GM19328 (cell line): ENCODE data around the gene SLC47A2.
"Not testable (repeated sequence)": the region's sequence is repeated elsewhere in the genome, so short reads cannot be mapped to it uniquely, and the experiment has no call there.

Experiments
- ATAC-seq: cut with Tn5 transposase; IDR thresholded peaks from one replicate; pipeline ENCODE4 v1.9.1; 2021; ENCODE audit warnings: mild to moderate bottlenecking, moderate library complexity; ENCODE audit not compliant: unreplicated experiment

The SLC47A2 gene

DNA sequence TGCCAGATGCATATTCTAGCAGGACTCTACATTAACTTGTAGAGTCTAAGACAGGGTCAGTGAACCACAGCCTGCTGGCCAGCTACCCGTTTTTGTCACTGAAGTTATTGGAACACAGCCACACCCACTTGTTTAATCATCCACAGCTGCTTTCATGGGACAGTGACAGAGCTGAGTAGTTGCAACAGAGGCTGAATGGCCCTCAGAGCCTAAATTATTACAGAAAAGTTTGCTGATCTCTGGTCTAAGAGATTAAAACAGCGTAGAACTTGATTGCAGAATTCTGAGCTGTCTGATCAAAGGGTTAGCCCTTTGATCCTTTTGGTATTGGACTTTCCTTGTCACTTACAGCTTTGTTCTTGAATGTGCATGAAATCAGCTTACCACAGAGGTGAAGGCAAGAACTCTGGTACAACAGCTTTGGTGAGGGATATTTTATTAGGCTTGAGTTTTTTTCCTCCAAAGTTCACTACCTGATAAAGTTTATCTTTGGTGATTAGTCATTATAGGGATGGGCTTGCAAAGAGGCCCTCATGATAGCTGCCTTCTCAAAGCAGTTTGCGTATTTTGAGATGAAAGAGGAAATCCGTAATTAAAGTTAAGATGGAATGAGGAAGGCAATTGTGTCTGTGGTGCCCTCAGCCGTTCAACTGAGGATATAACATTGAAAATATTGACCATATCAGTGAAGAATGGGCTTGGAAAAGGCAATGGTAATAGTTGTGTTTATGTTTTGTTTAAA, 44.2 kb downstream of the SLC47A2 start:
- ATAC-seq = no peak

DNA sequence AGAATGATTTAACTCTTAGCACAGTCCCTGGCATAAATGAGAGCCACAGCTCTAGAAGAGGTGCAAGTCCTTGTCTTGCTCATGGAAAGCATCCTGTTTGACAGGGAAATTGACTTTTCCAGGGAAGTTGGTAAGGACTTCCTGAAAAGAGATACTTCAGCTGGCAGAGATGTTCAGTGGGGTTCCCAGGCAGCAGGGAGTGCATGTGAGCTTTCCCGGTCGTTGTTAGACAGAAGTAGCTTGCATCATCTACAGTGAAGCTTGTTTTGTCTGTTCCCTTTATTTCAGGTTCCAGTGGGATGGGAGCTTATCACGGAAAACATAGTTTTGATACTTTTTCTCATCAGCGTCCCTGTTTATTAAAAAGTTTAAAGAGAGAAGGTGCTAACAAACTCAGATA, 45.0 kb downstream of the SLC47A2 start:
- no peak for ATAC-seq

DNA sequence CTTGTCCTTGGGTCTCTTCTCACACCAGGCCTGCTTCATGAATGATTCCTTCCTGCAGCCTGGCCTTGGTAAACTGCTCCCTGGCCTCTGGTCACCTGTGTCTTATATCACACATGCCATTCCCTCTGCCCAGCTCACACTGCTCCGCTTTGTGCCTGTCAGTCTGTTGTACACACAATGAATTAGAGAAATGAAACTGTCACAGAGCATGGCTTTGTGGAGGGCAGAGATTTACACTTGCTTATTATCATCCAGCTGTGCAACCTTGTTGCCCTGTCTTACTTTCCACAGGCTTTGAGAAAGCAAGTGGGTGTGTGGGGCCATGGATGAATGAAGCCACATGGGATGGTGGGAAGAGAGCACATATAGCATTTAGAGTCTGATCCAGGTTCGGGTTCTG, 45.5 kb downstream of the SLC47A2 start:
- ATAC-seq = no peak

- ATAC-seq = not testable (repeated sequence)
Measured at GRCh38 chr17:19669680-19670079, 46.7 kb downstream of the SLC47A2 start.

DNA sequence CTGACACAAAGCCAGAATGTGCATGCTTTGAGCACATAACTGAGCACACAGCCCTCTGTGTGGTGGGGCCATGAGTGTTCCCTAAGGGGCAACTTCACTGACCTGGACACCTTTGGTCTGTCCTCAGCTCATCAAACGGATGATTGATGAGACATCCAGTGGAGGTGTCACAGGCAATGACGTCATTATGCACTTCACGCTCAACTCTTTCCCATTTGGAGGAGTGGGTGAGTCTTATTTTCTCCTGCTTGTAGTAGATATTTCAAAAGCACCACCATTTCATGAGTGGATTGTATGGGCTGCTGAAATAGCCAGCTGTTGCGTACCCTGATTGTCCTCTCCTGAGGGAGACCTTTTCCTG, 51.6 kb downstream of the SLC47A2 start:
- no peak for ATAC-seq

GRCh38 chr17:19664136-19664820, 52.1 kb downstream of the SLC47A2 start:
- no peak for ATAC-seq

DNA sequence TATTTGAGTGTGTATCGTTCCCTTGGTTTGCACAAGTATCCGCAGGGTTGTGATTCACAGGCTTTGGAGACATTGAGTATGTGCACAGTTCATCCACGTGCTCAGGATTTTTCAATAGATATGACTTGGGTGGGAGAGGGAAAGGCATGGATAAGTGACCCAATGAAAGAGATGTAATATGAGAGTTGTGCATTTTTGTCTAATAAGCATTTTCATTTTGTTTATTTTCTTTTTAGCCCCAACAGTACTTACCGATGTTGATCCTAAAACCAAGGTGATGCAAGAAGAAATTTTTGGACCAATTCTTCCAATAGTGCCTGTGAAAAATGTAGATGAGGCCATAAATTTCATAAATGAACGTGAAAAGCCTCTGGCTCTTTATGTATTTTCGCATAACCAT, 53.3 kb downstream of the SLC47A2 start:
- ATAC-seq = no peak

- no peak for ATAC-seq
Measured at GRCh38 chr17:19661121-19661520, 55.3 kb downstream of the SLC47A2 start.

- ATAC-seq = no peak
Measured at GRCh38 chr17:19660219-19660870, 56.0 kb downstream of the SLC47A2 start.

GRCh38 chr17:19659366-19660177, 56.8 kb downstream of the SLC47A2 start:
- ATAC-seq = no peak

DNA sequence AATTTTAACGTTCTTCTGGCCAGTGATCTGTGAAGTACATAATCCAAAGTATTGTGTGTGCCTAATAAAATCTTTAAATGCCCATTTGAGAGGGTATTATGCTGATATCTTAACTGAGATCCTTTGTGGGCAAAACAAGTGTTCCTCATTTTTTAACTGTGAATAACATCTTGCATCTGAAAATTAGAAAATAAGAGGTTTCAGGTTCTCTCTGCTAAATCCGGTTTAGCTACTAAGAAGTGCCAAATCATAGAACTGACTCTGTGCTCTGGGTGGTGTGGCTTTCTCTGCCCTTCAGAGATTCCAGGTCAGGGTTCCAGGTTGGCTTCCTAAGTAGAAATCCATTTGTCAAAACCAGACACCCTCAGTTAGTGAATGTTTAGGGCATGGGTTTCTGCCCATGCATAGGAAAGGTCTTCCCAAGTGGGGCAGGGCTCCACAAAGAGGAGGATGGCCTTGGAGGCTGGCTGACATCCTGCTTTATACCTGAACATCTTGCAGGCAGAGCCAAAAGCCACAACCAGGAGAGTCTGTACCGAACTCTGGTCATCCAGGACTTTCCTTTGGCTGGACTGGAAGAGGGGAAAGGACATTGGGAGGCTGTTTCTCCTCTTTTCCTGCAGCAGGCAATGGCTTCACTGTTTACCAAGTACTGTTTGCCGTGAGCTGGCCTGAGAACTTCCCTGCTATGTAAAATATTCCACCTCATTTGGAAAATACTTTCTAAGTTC, 59.4 kb downstream of the SLC47A2 start:
- no peak for ATAC-seq

- no peak for ATAC-seq
Measured at GRCh38 chr17:19656336-19656735, 60.0 kb downstream of the SLC47A2 start.

GRCh38 chr17:19654896-19655295, 61.5 kb downstream of the SLC47A2 start:
- ATAC-seq = no peak

DNA sequence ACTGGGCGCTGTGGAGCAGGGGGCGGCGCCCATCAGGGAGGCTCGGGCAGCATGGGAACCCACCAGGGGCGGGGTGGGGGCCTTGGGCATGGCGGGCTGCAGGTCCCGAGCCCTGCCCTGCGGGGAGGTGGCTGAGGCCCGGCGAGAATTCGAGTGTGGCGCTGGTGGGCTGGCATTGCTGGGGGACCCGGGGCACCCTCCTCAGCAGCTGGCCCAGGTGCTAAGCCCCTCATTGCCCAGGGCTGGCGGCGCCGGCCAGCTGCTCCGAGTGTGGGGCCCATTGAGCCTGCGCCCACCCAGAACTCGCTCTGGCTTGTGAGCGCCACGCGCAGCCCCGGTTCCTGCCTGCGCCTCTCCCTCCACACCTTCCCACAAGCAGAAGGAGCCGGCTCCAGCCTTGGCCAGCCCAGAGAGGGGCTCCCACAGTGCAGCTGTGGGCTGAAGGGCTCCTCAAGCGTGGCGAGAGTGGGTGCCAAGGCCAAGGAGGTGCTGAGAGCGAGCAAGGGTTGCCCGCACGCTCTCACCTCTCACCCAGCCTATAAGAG, 62.0 kb downstream of the SLC47A2 start:
- ATAC-seq = no peak

DNA sequence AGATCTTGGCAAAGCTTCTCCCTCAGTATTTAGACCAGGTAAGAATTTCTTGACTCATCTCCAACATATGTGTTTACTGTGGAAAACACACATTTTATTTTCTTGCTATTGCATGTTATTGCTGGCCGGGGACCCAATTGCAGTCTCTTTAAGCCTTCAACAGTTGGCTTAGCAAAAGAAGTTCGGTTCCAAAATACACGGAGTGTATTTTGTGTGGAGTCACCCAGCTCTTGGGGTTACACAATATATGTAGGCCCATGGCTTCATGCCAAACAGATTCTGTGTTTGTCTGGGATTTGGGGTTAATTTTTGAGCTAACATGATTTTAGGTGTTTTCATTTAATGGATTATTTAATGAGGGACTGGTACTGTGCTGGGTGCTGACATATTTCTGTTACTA, 63.8 kb downstream of the SLC47A2 start:
- no peak for ATAC-seq

DNA sequence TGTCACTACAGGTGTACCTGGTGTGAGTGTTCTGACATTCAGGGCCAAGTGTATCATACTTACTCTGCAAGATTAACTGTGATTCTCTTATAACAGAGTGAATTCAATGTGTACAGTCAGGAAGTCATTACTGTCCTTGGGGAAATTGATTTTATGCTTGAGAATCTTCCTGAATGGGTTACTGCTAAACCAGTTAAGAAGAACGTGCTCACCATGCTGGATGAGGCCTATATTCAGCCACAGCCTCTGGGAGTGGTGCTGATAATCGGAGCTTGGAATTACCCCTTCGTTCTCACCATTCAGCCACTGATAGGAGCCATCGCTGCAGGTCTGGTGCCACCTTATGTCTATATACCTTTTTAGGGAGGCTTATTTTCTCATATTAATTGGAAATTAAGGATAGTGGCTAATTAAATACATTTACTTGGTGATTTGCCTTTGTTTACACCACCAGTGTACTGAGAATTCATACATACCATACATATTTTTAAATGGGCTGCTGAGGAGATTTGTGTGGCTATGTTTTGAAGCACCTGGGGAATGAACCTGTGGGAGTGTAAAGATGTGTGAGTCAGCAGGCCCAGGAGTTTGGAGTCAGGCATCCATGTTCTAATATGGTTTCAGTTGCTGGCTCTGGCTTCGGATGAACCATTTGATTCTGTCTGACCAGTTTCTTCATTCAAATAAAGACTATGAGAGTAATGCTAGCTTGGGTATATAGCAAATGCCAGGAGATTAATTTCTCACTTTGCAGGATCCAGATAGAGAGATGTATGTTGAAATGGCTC, 64.7 kb downstream of the SLC47A2 start:
- no peak for ATAC-seq

DNA sequence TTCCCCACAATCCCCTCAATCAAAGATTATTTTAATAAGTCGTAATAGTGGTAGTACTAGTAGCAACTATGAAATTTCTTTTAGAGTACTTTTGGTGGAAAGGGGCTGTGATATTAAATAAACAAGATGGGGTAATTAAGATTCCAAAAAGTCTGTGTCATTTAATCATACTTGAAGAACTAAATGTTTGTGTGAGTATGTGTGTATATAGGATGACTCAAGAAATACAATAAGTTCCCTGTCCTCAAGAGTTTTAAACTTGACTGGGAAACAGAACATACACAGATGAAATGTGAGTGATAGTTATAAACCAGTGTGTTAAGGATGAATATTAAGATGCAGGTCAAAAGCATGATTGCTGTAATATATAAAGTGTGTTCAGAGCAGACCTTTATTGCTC, 65.6 kb downstream of the SLC47A2 start:
- ATAC-seq = no peak

DNA sequence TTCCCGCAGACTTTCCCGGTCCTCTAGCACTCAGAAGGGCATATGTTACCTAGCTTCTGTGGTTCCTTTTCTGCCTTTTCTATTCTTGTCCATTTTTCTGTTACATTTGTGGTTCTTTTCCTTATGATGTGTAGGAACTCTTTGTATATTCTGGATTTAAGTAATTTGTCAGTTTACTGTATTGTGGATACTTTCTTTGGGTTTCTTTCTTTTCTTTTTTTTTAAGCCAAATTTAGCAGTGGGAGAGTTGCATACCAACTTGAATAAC, 67.2 kb downstream of the SLC47A2 start:
- ATAC-seq = no peak

DNA sequence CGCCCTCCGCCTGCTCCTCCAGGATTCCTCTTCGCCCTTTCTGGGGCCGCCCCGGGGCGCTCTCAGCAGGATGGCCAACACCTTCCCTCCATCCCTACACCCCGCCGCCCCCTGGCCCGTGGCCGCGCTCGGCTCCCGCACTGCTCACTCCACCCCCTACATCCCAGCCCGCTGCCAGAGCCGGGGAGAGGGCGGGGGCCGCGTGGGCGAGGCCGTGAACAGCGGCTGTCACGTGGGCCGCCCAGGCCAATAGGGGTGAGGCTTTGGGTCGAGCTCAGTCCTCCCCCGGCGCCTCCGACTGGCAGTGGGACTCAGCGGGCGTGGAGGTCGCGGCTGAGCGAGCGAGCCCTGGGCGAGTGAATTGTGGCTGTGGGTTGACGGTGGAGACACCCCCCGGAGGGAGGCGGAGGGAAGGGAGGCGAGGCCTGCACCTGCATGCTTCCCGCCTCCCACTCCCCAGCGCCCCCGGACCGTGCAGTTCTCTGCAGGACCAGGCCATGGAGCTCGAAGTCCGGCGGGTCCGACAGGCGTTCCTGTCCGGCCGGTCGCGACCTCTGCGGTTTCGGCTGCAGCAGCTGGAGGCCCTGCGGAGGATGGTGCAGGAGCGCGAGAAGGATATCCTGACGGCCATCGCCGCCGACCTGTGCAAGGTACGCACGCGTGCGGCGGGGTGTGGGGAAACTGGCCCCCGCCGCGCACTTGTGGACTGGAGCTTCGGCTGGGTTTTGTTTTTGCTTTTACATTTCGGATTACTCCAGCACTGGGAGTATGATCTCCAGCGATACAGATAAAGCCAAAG, 67.7 kb downstream of the SLC47A2 start, which contains the start of gene ALDH3A2:
Gene ALDH3A2 (plus strand): TSS at position 277 of the 799 bp plus-strand sequence. CDS start 221 bp downstream, at position 498.
- peak; percentile 96 for ATAC-seq
